Mononuclear cell (primary cell): ENCODE data around the gene ANGPTL7. TPM values are rescaled to one million over a fixed set of nuclear protein-coding genes. Genes with fewer than 3 reads are reported as not detected.

Source experiments
- H3K27me3 ChIP-seq: 2 replicates; pipeline ENCODE4 v1.6.0; 2011; ENCODE audit warnings: low read length, control low read depth; ENCODE audit not compliant: insufficient read depth
- H3K4me1 ChIP-seq: 2 replicates; pipeline ENCODE4 v1.5.1; 2011; ENCODE audit warnings: mild to moderate bottlenecking, low read length, control low read depth; ENCODE audit not compliant: insufficient read depth
- H3K4me3 ChIP-seq: 2 replicates; pipeline ENCODE4 v1.5.1; 2011; ENCODE audit warnings: mild to moderate bottlenecking, low read length, moderate library complexity
- H3K9me3 ChIP-seq: 2 replicates; pipeline ENCODE4 v1.5.1; 2011; ENCODE audit warnings: low read depth, mild to moderate bottlenecking, control low read depth, low read length
- total RNA-seq: library from RNA; depleted of rRNA; stranded (reverse); fragments of >200 nt; gene quantifications from one replicate; pipeline ENCODE4 v1.2.3, GENCODE V29; 2012

The ANGPTL7 gene
- total RNA-seq, 1 donor: not detected

DNA sequence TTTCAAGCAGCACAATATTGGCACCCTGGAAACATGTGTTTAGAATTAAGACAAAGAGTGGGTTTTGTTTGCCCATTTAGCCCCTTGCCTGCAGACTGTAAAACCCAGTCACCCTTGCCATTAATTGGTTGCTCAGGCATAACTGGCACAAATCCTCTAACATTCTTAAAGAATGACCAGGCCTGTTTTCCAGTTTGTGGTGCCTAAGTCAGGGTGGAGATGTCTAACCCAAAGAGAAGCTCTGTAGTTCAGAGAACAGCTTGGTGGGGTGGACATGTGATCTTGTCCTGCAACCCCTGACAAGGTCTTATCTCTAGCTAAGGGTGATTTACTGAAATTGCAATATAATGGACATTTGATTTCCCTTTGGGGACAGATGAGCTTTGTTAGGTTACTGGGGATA, 8.8 kb upstream of the ANGPTL7 start:
- no peaks in the 10 kb centered on the region for H3K27me3 ChIP-seq
- no peaks in the 10 kb centered on the region for H3K4me1 ChIP-seq
- no peaks in the 10 kb centered on the region for H3K9me3 ChIP-seq
- H3K4me3 ChIP-seq: no peak overlapping the region

DNA sequence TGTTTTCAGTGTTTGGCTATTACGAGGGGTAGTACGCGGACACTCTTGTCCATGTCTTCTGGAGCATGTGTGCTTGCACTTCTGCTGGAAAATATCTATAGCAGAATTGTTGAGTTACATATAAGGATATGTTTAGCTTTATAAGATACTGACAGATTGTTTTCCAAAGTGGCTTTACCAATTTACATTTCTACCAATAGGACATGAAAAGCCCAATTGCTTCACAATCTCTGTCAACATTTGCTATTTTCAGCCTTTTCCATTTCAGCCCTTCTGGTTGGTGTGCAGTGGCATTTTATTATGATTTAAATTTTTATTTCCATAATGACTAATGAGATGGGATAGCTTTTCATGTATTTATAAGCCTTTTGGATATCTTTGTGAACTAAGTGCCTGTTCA, 6.3 kb upstream of the ANGPTL7 start:
- H3K27me3 ChIP-seq: no peaks in the 10 kb centered on the region
- H3K9me3 ChIP-seq: no peaks in the 10 kb centered on the region
- no peaks in the 10 kb centered on the region for H3K4me1 ChIP-seq
- no peak overlapping the region for H3K4me3 ChIP-seq

DNA sequence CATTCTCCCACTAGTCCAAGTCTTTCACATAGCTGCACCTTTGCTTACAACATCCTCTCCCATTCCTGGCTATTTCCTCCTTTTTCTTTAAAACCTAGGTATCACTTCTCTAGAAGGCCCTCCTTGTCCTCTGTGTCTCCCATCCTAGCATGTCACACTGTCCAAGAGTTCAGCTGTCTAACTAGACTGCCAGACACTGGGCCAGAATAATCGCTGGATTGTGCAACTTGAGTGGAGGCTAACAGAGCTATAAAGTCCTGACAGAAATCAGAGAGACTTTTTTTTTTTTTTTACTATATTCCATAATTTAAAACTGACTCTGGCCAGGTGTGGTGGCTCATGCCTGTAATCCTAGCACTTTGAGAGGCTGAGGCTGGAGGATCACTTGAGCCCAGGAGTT, 4.2 kb upstream of the ANGPTL7 start:
- Histone ChIP-seq H3K4me3 (no peak overlapping the region), H3K27me3 (no peaks in the 10 kb centered on the region), H3K9me3 (no peaks in the 10 kb centered on the region), H3K4me1 (no peaks in the 10 kb centered on the region)

DNA sequence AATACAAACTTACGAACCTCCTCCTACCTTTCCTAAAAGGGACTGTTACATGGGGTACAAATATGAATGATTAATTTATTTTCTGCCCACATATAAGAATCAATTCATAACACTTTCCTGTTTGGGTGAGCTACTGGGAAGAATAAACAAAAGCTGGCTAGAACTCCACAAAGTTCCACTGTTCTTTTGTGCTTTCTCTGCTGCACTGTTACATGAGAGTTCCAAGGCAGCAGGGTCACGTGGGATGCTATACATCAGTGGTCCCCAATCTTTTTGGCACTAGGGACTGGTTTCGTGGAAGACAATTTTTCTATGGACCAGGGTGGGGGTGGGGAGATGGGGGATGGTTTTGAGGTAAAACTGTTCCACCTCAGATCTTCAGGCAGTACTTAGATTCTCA, 2.2 kb upstream of the ANGPTL7 start:
- H3K4me1 ChIP-seq: no peaks in the 10 kb centered on the region
- no peaks in the 10 kb centered on the region for H3K27me3 ChIP-seq
- no peaks in the 10 kb centered on the region for H3K9me3 ChIP-seq
- H3K4me3 ChIP-seq: no peak overlapping the region

DNA sequence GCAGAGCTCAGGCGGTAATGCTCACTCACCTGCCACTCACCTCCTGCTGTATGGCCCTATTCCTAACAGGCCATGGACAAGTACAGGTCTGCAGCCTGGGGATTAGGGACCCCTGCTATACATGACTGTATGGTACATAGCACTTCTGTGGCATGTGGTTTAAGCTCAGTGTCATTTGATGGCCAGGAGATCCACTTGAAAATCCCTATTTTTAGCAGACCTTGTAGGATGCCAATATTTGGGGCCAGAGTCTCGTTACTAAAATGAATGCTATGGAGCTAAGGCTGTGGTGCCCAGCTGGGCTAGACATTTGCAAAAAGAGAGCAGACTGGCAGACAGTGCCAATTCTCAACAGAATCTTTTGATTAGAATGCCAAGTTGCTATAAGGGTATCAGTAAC, 1.7 kb upstream of the ANGPTL7 start:
- Histone ChIP-seq H3K4me1 (no peaks in the 10 kb centered on the region), H3K9me3 (no peaks in the 10 kb centered on the region), H3K27me3 (no peaks in the 10 kb centered on the region), H3K4me3 (no peak overlapping the region)

DNA sequence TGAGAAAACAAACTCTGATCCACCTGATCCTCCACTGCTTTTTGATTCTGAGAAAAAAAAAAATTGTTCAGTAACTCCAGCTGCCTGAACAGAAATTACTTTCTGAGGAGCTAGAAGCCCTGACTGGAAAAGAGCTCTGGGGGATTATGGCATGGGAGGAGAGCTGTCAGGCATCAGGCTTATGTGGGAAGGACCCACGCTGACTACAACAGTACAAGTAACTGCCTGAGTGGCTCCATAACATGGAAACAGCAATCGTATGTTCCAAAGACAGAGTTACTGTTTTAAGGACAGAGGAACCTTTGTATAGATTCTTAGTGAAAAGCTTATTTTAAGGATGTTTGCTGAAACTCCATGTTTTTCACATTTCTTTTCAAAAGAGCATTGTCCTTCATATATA, 1.2 kb upstream of the ANGPTL7 start:
- Histone ChIP-seq H3K9me3 (no peaks in the 10 kb centered on the region), H3K27me3 (no peaks in the 10 kb centered on the region), H3K4me1 (no peaks in the 10 kb centered on the region), H3K4me3 (no peak overlapping the region)

DNA sequence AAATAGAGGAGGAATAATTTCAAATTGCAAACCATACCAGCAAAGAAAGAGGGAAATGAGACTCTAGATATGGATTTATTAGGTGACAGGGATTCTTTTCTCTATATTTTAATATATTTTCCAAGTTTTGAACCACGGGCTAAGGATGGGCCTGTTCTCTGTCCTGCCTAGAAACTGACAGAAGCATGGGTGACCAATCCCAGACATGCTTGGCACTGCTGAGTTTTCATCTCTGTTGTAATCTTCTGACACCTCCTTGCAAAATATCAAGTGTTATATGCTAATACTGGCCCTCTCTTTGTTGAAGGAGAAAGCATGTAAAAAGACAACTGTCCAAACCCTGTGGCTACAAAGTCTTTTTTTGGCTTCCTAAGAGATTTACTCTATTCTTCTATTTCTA, 774 bp upstream of the ANGPTL7 start:
- Histone ChIP-seq H3K27me3 (no peaks in the 10 kb centered on the region), H3K4me1 (no peaks in the 10 kb centered on the region), H3K4me3 (no peak overlapping the region), H3K9me3 (no peaks in the 10 kb centered on the region)

DNA sequence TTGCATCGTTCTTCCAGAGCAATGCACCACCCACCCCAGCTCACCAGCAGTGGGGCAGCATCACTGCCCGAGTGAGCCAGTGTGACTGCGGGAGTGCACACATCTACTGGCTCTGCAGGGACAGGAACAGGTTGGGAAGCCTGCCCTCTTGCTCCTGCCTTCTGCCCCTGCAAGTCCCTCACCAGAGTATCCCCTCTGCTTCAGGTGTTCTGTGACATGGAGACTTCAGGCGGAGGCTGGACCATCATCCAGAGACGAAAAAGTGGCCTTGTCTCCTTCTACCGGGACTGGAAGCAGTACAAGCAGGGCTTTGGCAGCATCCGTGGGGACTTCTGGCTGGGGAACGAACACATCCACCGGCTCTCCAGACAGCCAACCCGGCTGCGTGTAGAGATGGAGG, 4.2 kb downstream of the ANGPTL7 start:
- H3K9me3 ChIP-seq: no peaks in the 10 kb centered on the region
- H3K4me3 ChIP-seq: no peak overlapping the region
- H3K27me3 ChIP-seq: no peaks in the 10 kb centered on the region
- no peaks in the 10 kb centered on the region for H3K4me1 ChIP-seq

DNA sequence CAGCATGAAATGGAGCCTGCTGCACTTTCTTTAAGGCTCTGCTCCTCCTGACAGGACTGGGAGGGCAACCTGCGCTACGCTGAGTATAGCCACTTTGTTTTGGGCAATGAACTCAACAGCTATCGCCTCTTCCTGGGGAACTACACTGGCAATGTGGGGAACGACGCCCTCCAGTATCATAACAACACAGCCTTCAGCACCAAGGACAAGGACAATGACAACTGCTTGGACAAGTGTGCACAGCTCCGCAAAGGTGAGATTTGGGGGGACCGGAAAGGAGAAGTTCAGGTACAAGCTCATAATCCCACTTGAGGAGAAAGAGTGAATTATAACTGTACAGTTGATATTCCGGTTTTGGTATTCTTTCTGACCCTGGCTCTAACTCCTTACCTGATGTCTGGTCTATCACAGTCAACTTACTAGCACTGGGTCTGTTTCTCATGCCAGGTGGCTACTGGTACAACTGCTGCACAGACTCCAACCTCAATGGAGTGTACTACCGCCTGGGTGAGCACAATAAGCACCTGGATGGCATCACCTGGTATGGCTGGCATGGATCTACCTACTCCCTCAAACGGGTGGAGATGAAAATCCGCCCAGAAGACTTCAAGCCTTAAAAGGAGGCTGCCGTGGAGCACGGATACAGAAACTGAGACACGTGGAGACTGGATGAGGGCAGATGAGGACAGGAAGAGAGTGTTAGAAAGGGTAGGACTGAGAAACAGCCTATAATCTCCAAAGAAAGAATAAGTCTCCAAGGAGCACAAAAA, 5.4 kb downstream of the ANGPTL7 start:
- H3K4me3 ChIP-seq: no peak overlapping the region
- H3K27me3 ChIP-seq: no peaks in the 10 kb centered on the region
- H3K9me3 ChIP-seq: no peaks in the 10 kb centered on the region
- H3K4me1 ChIP-seq: no peaks in the 10 kb centered on the region

DNA sequence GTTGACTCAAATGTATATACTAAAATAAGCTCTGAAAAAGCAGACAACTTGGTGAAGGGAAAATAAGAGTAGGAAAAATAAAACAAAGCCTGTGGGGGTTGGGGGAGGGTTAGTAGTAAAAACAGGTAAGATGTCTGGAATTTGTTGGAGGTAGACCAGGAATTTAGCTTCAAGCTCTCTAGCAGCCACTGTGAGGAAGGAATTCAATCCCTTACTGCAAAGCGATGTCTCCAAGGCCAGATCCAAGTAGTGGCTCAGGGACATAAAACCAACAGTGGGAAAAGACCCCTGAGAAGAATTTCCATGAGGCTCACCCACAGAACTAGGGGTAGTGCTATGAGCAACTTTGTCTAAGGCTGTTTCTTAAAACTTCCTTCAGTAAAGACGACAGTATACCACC, 7.8 kb downstream of the ANGPTL7 start:
- Histone ChIP-seq H3K4me3 (no peak overlapping the region), H3K27me3 (no peaks in the 10 kb centered on the region), H3K9me3 (no peaks in the 10 kb centered on the region), H3K4me1 (no peaks in the 10 kb centered on the region)

DNA sequence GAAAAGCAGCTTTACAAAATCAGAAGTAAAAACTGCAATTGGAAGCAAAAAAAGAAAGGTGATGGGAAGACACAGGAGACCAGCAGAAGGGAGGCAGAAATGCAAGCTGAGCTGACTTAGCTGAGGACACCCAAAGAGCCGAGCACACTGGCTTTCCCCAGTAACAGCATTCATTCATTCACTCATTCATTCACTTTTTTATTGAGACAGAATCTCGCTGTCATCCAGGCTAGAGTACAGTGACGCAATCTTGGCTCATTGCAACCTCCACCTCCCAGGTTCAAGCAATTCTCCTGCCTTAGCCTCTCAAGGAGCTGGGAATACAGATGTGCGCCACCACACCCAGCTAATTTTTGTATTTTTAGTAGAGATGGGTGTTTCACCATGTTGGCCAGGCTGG, 8.2 kb downstream of the ANGPTL7 start:
- Histone ChIP-seq H3K4me3 (no peak overlapping the region), H3K4me1 (no peaks in the 10 kb centered on the region), H3K27me3 (no peaks in the 10 kb centered on the region), H3K9me3 (no peaks in the 10 kb centered on the region)

DNA sequence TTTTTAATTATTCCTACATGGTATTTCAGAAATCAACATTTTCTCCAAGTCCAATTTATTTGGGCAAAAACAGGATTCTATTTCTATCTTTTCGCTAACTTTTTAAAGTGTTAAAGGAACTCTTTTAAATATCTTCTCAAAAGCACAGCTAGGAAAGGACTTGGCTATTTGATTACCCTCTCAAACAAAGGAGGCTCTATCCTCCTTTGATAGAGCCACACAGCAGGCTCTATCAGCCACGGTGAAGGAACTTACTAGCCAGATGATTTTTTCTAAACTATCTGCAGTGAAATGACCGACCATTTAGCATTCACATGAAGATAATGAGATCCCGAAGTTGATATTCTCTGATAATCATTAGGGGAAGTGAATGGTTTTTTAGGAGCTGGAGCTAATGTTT, 9.1 kb downstream of the ANGPTL7 start:
- no peak overlapping the region for H3K4me3 ChIP-seq
- no peaks in the 10 kb centered on the region for H3K27me3 ChIP-seq
- H3K4me1 ChIP-seq: no peaks in the 10 kb centered on the region
- no peaks in the 10 kb centered on the region for H3K9me3 ChIP-seq

DNA sequence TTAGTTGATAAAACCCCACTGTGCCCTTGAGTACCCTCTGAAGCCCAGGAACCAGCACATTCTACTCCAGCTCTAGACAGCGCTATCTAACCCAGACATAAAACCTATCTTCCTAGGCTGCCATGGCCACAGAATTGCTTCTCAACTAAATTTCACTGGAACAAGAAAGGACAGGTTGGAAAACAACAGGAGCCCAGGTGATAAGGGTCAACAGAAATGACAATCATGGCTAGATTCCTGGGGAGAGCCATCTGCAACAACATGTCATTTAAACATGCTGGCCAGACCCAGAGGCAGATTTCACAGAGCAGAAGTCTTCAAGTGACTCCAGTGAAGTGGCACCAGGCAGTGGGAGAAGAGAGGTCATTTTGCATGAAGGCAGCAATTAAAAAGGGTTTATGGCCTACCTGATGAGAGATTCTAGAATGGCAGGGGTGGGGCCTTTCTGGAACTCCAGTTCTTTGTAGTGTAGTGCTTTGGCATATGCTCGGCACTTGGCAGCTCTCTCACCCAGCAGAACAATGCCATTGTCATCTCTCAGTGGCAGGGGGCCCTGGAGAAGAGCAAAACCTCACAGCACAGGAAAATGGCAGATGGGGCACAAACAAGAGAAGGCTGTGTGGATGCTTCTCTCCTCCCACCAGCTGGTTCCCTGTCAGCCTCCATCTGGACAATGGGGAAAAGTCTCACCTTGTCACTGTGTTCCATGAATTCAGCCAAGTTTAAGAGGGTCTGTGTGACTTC, 9.9 kb downstream of the ANGPTL7 start:
- Histone ChIP-seq H3K4me1 (no peaks in the 10 kb centered on the region), H3K4me3 (no peak overlapping the region), H3K9me3 (no peaks in the 10 kb centered on the region), H3K27me3 (no peaks in the 10 kb centered on the region)

DNA sequence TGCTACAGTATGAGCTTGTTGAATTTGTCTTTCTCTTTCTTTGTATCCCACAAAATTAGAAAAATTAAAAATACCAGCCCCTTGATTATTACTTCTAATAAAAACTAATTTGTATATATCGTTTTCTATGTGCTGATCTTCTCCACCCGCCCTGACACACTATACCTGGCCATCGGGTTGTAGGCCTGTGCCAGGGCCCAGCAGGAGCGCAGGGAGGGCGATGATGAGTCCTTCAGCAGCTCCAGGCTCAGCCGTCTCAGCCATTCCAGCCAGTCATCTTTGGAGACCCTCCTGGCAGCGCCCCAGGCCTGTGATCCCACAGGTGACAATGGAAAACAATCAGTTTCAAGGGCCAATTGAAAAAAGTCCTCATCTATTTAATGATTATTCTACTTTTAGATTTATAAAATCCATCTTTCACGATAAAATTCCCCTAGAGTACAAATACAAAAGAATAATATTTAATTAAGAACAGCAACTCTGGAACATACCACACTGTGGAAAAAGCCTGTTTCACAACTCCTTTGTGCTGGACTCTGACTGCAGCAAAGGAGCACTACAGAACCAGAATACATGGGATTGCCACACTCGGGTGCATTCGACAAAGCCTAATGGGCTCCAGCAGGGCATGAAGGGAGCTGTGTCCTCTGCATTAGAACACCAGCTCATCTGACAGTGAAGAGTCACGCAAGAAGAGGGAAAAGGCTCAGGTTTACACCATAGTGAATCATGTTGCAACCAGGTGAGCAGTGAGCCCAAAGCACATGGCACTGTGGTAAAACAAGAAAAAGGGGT, 15.4 kb downstream of the ANGPTL7 start:
- no peak overlapping the region for H3K4me3 ChIP-seq

DNA sequence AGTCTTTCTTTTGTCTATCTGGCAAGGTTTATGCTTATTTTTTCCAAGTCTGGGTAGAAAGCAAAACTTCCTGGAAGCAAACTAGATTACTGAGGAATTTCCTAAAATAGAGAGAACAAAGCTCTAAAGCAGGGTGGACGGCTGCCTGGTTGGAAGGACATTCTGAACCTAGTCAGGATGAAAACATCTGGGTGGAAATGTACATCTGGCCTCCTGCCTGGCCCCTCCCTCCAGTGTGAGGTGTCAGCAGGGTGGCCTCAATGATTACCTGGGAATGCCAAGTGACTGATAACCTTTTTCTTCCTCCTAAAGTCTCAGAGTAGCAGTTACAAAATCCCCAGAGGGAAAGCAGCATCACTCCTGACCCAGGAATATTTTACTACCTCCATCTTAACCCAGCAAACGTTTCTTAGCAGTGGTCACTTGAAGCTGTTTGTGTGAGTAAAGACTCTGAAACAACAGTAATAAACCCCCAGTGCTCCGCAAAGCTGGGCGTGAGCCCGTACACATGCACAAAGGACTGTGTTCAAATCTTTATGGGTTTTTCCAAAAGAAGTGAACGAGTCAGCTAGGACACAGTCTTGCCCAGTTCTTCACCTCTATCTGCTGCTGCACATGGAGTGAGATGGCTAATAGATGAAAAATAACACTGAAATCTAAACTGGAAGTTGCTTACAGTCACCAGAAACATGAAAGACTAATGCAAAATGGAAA, 18.9 kb downstream of the ANGPTL7 start:
- H3K9me3 ChIP-seq: no peaks in the 10 kb centered on the region
- no peaks in the 10 kb centered on the region for H3K27me3 ChIP-seq
- no peak overlapping the region for H3K4me3 ChIP-seq
- H3K4me1 ChIP-seq: no peaks in the 10 kb centered on the region

More for the DNA sequence above, 15.4 kb downstream of the ANGPTL7 start:
- H3K9me3 ChIP-seq: no peaks in the 10 kb centered on the region
- H3K4me1 ChIP-seq: no peaks in the 10 kb centered on the region
- no peaks in the 10 kb centered on the region for H3K27me3 ChIP-seq
